CD8-positive, alpha-beta memory T cell (primary cell): ENCODE results near the gene PODXL. TPM values are rescaled to one million over a fixed set of nuclear protein-coding genes. Genes with fewer than 3 reads are reported as not detected.

ENCODE experiments used
- CTCF ChIA-PET: fragments of 350-600 bp; sonication (Branson Sonifier 250); formaldehyde crosslinking; loops from one replicate; lab custom pipeline; 2021; ENCODE audit warnings: antibody characterized with exemption; lab: Charles Lee
- POLR2A ChIA-PET: fragments of 350-600 bp; sonication (Branson Sonifier 250); formaldehyde crosslinking; loops from one replicate; lab custom pipeline; 2021; ENCODE audit warnings: antibody characterized with exemption; lab: Charles Lee
- DNase-seq, 5 donors: peaks; one replicate each; pipeline versions ENCODE4 v3.0.0 to v3.0.0-alpha.2; 2020 to 2022; ENCODE audit warnings: mixed read lengths in 1 of 5
- H3K27ac ChIP-seq: one replicate; pipeline ENCODE4 v1.7.0; 2013; ENCODE audit warnings: low read depth, mild to moderate bottlenecking, low read length, moderate library complexity
- H3K27me3 ChIP-seq: 2 replicates; pipeline ENCODE4 v1.7.0; 2013; ENCODE audit warnings: low read length, mild to moderate bottlenecking; ENCODE audit not compliant: insufficient read depth, poor library complexity, severe bottlenecking
- H3K36me3 ChIP-seq: 2 replicates; pipeline ENCODE4 v1.7.0; 2013; ENCODE audit warnings: mild to moderate bottlenecking, low read length, moderate library complexity; ENCODE audit not compliant: insufficient read depth
- H3K4me1 ChIP-seq: 2 replicates; pipeline ENCODE4 v1.7.0; 2013; ENCODE audit warnings: mild to moderate bottlenecking, low read length, moderate library complexity; ENCODE audit not compliant: insufficient read depth
- H3K4me3 ChIP-seq: 2 replicates; pipeline ENCODE4 v1.7.0; 2013; ENCODE audit warnings: mild to moderate bottlenecking, low read length
- H3K9me3 ChIP-seq: 2 replicates; pipeline ENCODE4 v1.7.0; 2013; ENCODE audit warnings: mild to moderate bottlenecking, low read length
- H3K27ac Mint-ChIP-seq, 8 donors: one replicate each; pipeline ENCODE4 v1.8.0; 2020 to 2021; ENCODE audit warnings: mixed read lengths in 8 of 8, mild to moderate bottlenecking in 6 of 8, inconsistent platforms in 3 of 8, moderate library complexity in 3 of 8
- H3K27me3 Mint-ChIP-seq, 2 donors: one replicate each; pipeline ENCODE4 v1.8.0; 2020 to 2021; ENCODE audit warnings: mixed read lengths in 2 of 2, mild to moderate bottlenecking in 1 of 2, moderate library complexity in 1 of 2
- H3K36me3 Mint-ChIP-seq, 3 donors: one replicate each; pipeline ENCODE4 v1.8.0; 2020 to 2021; ENCODE audit warnings: mixed read lengths in 3 of 3, inconsistent platforms in 1 of 3, mild to moderate bottlenecking in 1 of 3
- H3K4me1 Mint-ChIP-seq, 3 donors: one replicate each; pipeline ENCODE4 v1.8.0; 2020 to 2021; ENCODE audit warnings: mixed read lengths in 3 of 3, inconsistent platforms in 1 of 3, mild to moderate bottlenecking in 1 of 3
- H3K4me3 Mint-ChIP-seq, 7 donors: one replicate each; pipeline ENCODE4 v1.8.0; 2020 to 2021; ENCODE audit warnings: mixed read lengths in 7 of 7, mild to moderate bottlenecking in 6 of 7, moderate library complexity in 4 of 7, inconsistent platforms in 2 of 7
- H3K9me3 Mint-ChIP-seq, 5 donors: one replicate each; pipeline ENCODE4 v1.8.0; 2020 to 2022; ENCODE audit warnings: mixed read lengths in 5 of 5, mild to moderate bottlenecking in 3 of 5, moderate library complexity in 2 of 5, inconsistent platforms in 1 of 5
- polyA plus RNA-seq: library from polyadenylated mRNA; unstranded; fragments of 300-500 nt; fragmentation: Illumina TruSeq; gene quantifications from one replicate; pipeline ENCODE4 v1.2.3, GENCODE V29; 2021
- total RNA-seq, 2 experiments: library from RNA; stranded (reverse); gene quantifications; one replicate each; pipeline ENCODE4 v1.2.3, GENCODE V29; 2021

Gene PODXL
- total and polyA plus RNA-seq, 3 experiments from 2014 or later = 0.62 to 1.2 (median 1.2) TPM

DNA sequence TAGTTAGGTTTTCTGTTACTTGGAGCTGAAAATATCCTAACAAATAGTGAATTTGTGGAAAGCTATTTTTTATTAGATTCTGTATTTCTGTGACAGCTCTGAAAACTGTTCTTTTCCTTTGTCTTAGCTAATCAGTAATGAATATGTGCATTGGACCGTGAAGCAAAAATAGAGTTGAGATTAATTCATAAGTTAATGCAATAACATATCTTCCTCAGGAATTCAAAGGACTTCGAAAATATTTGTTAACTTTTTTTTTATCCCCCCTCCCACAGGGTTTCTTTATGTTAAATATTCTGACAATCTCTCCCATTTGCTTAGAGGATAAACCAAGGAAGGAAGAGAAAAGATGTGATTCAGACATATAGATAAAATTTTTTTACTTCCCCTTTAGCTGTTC, 101.4 kb downstream of the PODXL start:
- Histone ChIP-seq H3K27ac (no peak overlapping the region), H3K27me3 (no peaks in the 10 kb centered on the region), H3K4me1 (no peaks in the 10 kb centered on the region), H3K36me3 (peaks cover 9% of the 10 kb centered on the region), H3K4me3 (no peak overlapping the region), H3K9me3 (no peaks in the 10 kb centered on the region)
- Mint-ChIP-seq H3K27ac (no peak overlapping the region), H3K27me3 (peaks cover 0 to 2% of the 10 kb centered on the region in 2 donors), H3K36me3 (peaks cover 3 to 48% (median 16%) of the 10 kb centered on the region in 3 donors), H3K4me3 (no peak overlapping the region), H3K4me1 (peaks cover 3 to 10% (median 4%) of the 10 kb centered on the region in 3 donors), H3K9me3 (no peaks in the 10 kb centered on the region)
- POLR2A ChIA-PET = no interaction called here
- DNase-seq = no peak
- CTCF ChIA-PET = no interaction called here

DNA sequence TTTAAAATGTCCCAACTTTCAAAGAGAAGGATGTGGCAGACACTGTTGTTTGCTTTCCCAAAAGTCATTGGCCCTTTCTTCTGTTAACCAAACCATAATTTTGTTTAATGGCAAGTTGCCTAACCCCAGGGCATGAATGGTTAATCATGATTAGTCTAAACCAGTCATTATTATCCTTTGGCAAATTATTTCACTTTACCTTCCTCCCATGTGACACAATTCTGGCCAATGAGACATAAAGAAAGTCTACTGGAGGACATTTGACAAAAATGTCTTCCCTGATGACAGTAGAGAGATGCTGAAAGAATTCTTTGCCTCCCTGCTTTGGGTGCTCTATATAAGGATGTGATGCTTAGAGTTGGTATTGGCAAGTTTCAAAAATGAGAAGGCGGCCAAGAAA, 101.9 kb downstream of the PODXL start:
- no peaks in the 10 kb centered on the region for H3K4me1 ChIP-seq
- H3K4me3 ChIP-seq = no peak overlapping the region
- Mint-ChIP-seq H3K9me3 (no peaks in the 10 kb centered on the region), H3K27ac (no peak overlapping the region), H3K4me3 (no peak overlapping the region), H3K27me3 (peaks cover 0 to 2% of the 10 kb centered on the region in 2 donors), H3K36me3 (peaks cover 3 to 50% (median 13%) of the 10 kb centered on the region in 3 donors), H3K4me1 (peaks cover 0 to 10% (median 4%) of the 10 kb centered on the region in 3 donors)
- POLR2A ChIA-PET = no interaction called here
- DNase-seq = no peak
- CTCF ChIA-PET = no interaction called here
- H3K27ac ChIP-seq = no peak overlapping the region
- H3K9me3 ChIP-seq = no peaks in the 10 kb centered on the region
- no peaks in the 10 kb centered on the region for H3K27me3 ChIP-seq
- peaks cover 14% of the 10 kb centered on the region for H3K36me3 ChIP-seq

Other genes with a start within 250 kb of the PODXL start
- gene MKLN1, start 228.8 kb downstream of the PODXL start, total RNA-seq = 10 to 100 TPM; 31.0 to 34.0 TPM
- 21.8 TPM for gene MKLN1, start 228.8 kb downstream of the PODXL start, polyA plus RNA-seq